Osteoblast (primary cell): ENCODE measurements around the gene RTL10. TPM values are rescaled to one million over a fixed set of nuclear protein-coding genes. Genes with fewer than 3 reads are reported as not detected.

Source experiments
- DNase-seq: peaks from one replicate; pipeline ENCODE4 v3.0.0; 2011; ENCODE audit warnings: low spot score, mixed read lengths; ENCODE audit not compliant: insufficient read length; ENCODE audit errors: missing footprints
- H2AFZ ChIP-seq: 2 replicates; pipeline ENCODE4 v1.6.0; 2011; ENCODE audit warnings: mild to moderate bottlenecking, low read length
- H3K27ac ChIP-seq: 2 replicates; pipeline ENCODE4 v1.5.1; 2011; ENCODE audit warnings: mild to moderate bottlenecking, low read depth, low read length, moderate library complexity
- H3K27me3 ChIP-seq: 2 replicates; pipeline ENCODE4 v1.6.0; 2012; ENCODE audit warnings: mild to moderate bottlenecking, control low read depth, inconsistent platforms, low read length, moderate library complexity; ENCODE audit not compliant: insufficient read depth
- H3K36me3 ChIP-seq: 2 replicates; pipeline ENCODE4 v1.5.1; 2011; ENCODE audit warnings: mild to moderate bottlenecking, low read length, control low read depth, moderate library complexity; ENCODE audit not compliant: insufficient read depth
- H3K4me1 ChIP-seq: 2 replicates; pipeline ENCODE4 v1.5.1; 2011; ENCODE audit warnings: mild to moderate bottlenecking, low read length, control low read depth, moderate library complexity; ENCODE audit not compliant: insufficient read depth
- H3K4me2 ChIP-seq: 2 replicates; pipeline ENCODE4 v1.6.0; 2011; ENCODE audit warnings: mild to moderate bottlenecking, low read length; ENCODE audit not compliant: insufficient read depth
- H3K4me3 ChIP-seq: fragments of 200-600 bp; sonication (generic); 3 replicates; pipeline ENCODE4 v1.5.1; 2012; ENCODE audit warnings: mild to moderate bottlenecking, low read length, inconsistent platforms; ENCODE audit not compliant: insufficient read depth
- H3K79me2 ChIP-seq: 2 replicates; pipeline ENCODE4 v1.6.0; 2012; ENCODE audit warnings: mild to moderate bottlenecking, low read length, control low read depth, inconsistent platforms; ENCODE audit not compliant: insufficient read depth
- H3K9me3 ChIP-seq: 2 replicates; pipeline ENCODE4 v1.5.1; 2011; ENCODE audit warnings: low read depth, low read length, control low read depth
- H4K20me1 ChIP-seq: 2 replicates; pipeline ENCODE4 v1.6.0; 2012; ENCODE audit warnings: mild to moderate bottlenecking, low read length, control low read depth; ENCODE audit not compliant: insufficient read depth
- CTCF ChIP-seq: IDR thresholded peaks from 2 replicates; pipeline ENCODE4 v1.5.1; 2011; ENCODE audit warnings: mild to moderate bottlenecking, low read depth, low read length, moderate library complexity; ENCODE audit errors: extremely low read depth
- total RNA-seq: library from RNA; depleted of rRNA; stranded (reverse); fragments of >200 nt; gene quantifications from 2 replicates; pipeline ENCODE4 v1.2.3, GENCODE V29; 2012

The RTL10 gene
- total RNA-seq, 1 donor: 11.9 TPM

- peaks cover 29% of the 10 kb centered on the region for H3K36me3 ChIP-seq
Measured at GRCh38 chr22:19853879-19854777, 546 bp downstream of the RTL10 start.

GRCh38 chr22:19853058-19853878 is 1.4 kb downstream of the RTL10 start:
- H4K20me1 ChIP-seq: peaks cover 31% of the 10 kb centered on the region
- H3K4me1 ChIP-seq: peaks cover 27% of the 10 kb centered on the region
- no peaks in the 10 kb centered on the region for H3K9me3 ChIP-seq
- H3K36me3 ChIP-seq: peaks cover 29% of the 10 kb centered on the region
- TF ChIP-seq CTCF: no peak
- peak overlapping the region; percentile 99 for H3K4me3 ChIP-seq
- H3K27me3 ChIP-seq: no peaks in the 10 kb centered on the region
- H3K4me2 ChIP-seq: peak overlapping the region; percentile 98
- H3K27ac ChIP-seq: peak overlapping the region; percentile 70
- peaks cover 73% of the 10 kb centered on the region for H3K79me2 ChIP-seq
- H2AFZ ChIP-seq: no peak overlapping the region
- peak; percentile 48 for DNase-seq

More at GRCh38 chr22:19853879-19854777, 546 bp downstream of the RTL10 start:
- Histone ChIP-seq H3K27me3 (no peaks in the 10 kb centered on the region), H3K4me3 (peak overlapping the region; percentile 99), H3K4me2 (peak overlapping the region; percentile 98), H3K4me1 (peaks cover 27% of the 10 kb centered on the region), H3K9me3 (no peaks in the 10 kb centered on the region), H2AFZ (peak overlapping the region; percentile 86), H4K20me1 (peaks cover 26% of the 10 kb centered on the region), H3K79me2 (peaks cover 69% of the 10 kb centered on the region), H3K27ac (peak overlapping the region; percentile 70)
- no peak for TF ChIP-seq CTCF
- DNase-seq: peak; percentile 73

- Histone ChIP-seq H4K20me1 (peaks cover 31% of the 10 kb centered on the region), H3K4me3 (no peak overlapping the region), H3K9me3 (no peaks in the 10 kb centered on the region), H3K79me2 (peaks cover 78% of the 10 kb centered on the region), H3K36me3 (peaks cover 29% of the 10 kb centered on the region), H3K4me1 (peaks cover 27% of the 10 kb centered on the region), H3K27me3 (no peaks in the 10 kb centered on the region), H2AFZ (no peak overlapping the region), H3K27ac (no peak overlapping the region), H3K4me2 (peak overlapping the region; percentile 98)
- no peak for TF ChIP-seq CTCF
- DNase-seq: peak; percentile 21
Measured at GRCh38 chr22:19852177-19852781, 2.4 kb downstream of the RTL10 start.
